GM23338 (cell line): ENCODE data around the gene FAM111A. TPM values are rescaled to one million over a fixed set of nuclear protein-coding genes. Genes with fewer than 3 reads are reported as not detected.

Experiments used
- ATAC-seq: fragments of 200-7000 bp; cut with Tn5 transposase; 3 replicates; pipeline ENCODE4 v1.9.1; 2020
- DNase-seq: peaks from one replicate; pipeline ENCODE4 v3.0.0-alpha.2; 2015; ENCODE audit warnings: low spot score
- H2AFZ ChIP-seq: fragments of 200-600 bp; sonication (generic); 2 replicates; pipeline ENCODE4 v1.8.0; 2016; ENCODE audit warnings: antibody characterized with exemption, mild to moderate bottlenecking, moderate library complexity
- H3F3A ChIP-seq: fragments of 200-600 bp; sonication (generic); replicated peaks from 2 replicates; pipeline ENCODE4 v1.8.0; 2017; ENCODE audit warnings: antibody characterized with exemption, mixed run types, low read depth
- H3K27ac ChIP-seq: fragments of 200-600 bp; sonication (generic); 2 replicates; pipeline ENCODE4 v1.6.1; 2016; ENCODE audit warnings: low read depth
- H3K27me3 ChIP-seq: fragments of 200-600 bp; sonication (generic); 2 replicates; pipeline ENCODE4 v1.8.0; 2016; ENCODE audit warnings: mild to moderate bottlenecking, mixed run types, moderate library complexity; ENCODE audit not compliant: insufficient read depth
- H3K36me3 ChIP-seq: fragments of 200-600 bp; sonication (generic); 2 replicates; pipeline ENCODE4 v1.8.0; 2016; ENCODE audit warnings: mild to moderate bottlenecking; ENCODE audit not compliant: insufficient read depth
- H3K4me1 ChIP-seq: fragments of 200-600 bp; sonication (generic); 2 replicates; pipeline ENCODE4 v1.8.0; 2016; ENCODE audit warnings: mild to moderate bottlenecking, moderate library complexity; ENCODE audit not compliant: insufficient read depth
- H3K4me2 ChIP-seq: fragments of 200-600 bp; sonication (generic); 2 replicates; pipeline ENCODE4 v1.7.1; 2017; ENCODE audit warnings: mixed run types
- H3K4me3 ChIP-seq: fragments of 200-600 bp; sonication (generic); 2 replicates; pipeline ENCODE4 v1.6.1; 2016; ENCODE audit warnings: mixed run types
- H3K79me2 ChIP-seq: fragments of 200-600 bp; sonication (generic); replicated peaks from 2 replicates; pipeline ENCODE4 v1.8.0; 2017; ENCODE audit warnings: mild to moderate bottlenecking; ENCODE audit not compliant: insufficient read depth
- H3K9me2 ChIP-seq: fragments of 200-600 bp; sonication (generic); 2 replicates; pipeline ENCODE4 v1.8.0; 2017; ENCODE audit not compliant: insufficient read depth
- H4K20me1 ChIP-seq: fragments of 200-600 bp; sonication (generic); replicated peaks from 2 replicates; pipeline ENCODE4 v1.8.0; 2017; ENCODE audit warnings: mild to moderate bottlenecking; ENCODE audit not compliant: insufficient read depth
- H3K27ac Mint-ChIP-seq: 2 replicates; pipeline ENCODE4 v1.8.0; 2020; ENCODE audit warnings: inconsistent platforms, mild to moderate bottlenecking, moderate library complexity, mixed read lengths
- H3K27me3 Mint-ChIP-seq: 3 replicates; pipeline ENCODE4 v1.8.0; 2022; ENCODE audit warnings: low read depth, mild to moderate bottlenecking, moderate library complexity, mixed read lengths, inconsistent platforms; ENCODE audit not compliant: insufficient read depth, poor library complexity
- H3K36me3 Mint-ChIP-seq: 3 replicates; pipeline ENCODE4 v1.8.0; 2021; ENCODE audit warnings: low read depth, mild to moderate bottlenecking, inconsistent platforms, moderate library complexity, mixed read lengths
- H3K4me1 Mint-ChIP-seq: 3 replicates; pipeline ENCODE4 v1.8.0; 2020; ENCODE audit warnings: mild to moderate bottlenecking, inconsistent platforms, mixed read lengths
- H3K4me3 Mint-ChIP-seq: 3 replicates; pipeline ENCODE4 v1.8.0; 2021; ENCODE audit warnings: moderate library complexity, mild to moderate bottlenecking, inconsistent platforms, mixed read lengths
- H3K9me3 Mint-ChIP-seq: 3 replicates; pipeline ENCODE4 v1.8.0; 2020; ENCODE audit warnings: moderate library complexity, mild to moderate bottlenecking, inconsistent platforms, mixed read lengths
- CTCF ChIP-seq, 2 experiments: fragments of 200-600 bp in 1 of 2; sonication (generic) in 1 of 2; conservative IDR thresholded peaks; 2 replicates each; pipeline versions ENCODE4 v1.5.1 to v1.6.1; 2016 to 2017; ENCODE audit warnings: antibody characterized with exemption in 2 of 2, low read depth in 2 of 2, mild to moderate bottlenecking in 2 of 2, moderate library complexity in 1 of 2
- EZH2 ChIP-seq: fragments of 200-600 bp; sonication (generic); IDR thresholded peaks from one replicate; pipeline ENCODE4 v1.8.0; 2017; ENCODE audit warnings: antibody characterized with exemption, mild to moderate bottlenecking, low read depth; ENCODE audit not compliant: unreplicated experiment
- JUNB ChIP-seq: IDR thresholded peaks from one replicate; pipeline ENCODE4 v1.6.1; 2016; ENCODE audit warnings: antibody characterized with exemption; ENCODE audit not compliant: unreplicated experiment
- ZNF462 ChIP-seq: fragments of 250-450 bp; sonication (Bioruptor Pico); IDR thresholded peaks from 2 replicates; pipeline ENCODE4 v1.5.0; 2020; ENCODE audit warnings: mild to moderate bottlenecking, moderate library complexity
- polyA plus RNA-seq: library from polyadenylated mRNA; unstranded; fragments of >200 nt; fragmentation: Nextera tagmentation; extraction: Ambion mirVana; gene quantifications from 2 replicates; pipeline ENCODE4 v1.2.1, GENCODE V29; 2016
- total RNA-seq: library from RNA; depleted of rRNA; stranded (reverse); fragments of >200 nt; shearing (Covaris generic); gene quantifications from 2 replicates; pipeline ENCODE4 v1.2.3, GENCODE V29; 2014
- TF ChIP-seq, protein P1 (sequence below): IDR thresholded peaks from one replicate; pipeline ENCODE4 v1.6.1; 2018; ENCODE audit warnings: antibody characterized with exemption; ENCODE audit not compliant: unreplicated experiment

The FAM111A gene
- total and polyA plus RNA-seq, 2 experiments from 2014 or later = 23.0 to 38.1 TPM

DNA sequence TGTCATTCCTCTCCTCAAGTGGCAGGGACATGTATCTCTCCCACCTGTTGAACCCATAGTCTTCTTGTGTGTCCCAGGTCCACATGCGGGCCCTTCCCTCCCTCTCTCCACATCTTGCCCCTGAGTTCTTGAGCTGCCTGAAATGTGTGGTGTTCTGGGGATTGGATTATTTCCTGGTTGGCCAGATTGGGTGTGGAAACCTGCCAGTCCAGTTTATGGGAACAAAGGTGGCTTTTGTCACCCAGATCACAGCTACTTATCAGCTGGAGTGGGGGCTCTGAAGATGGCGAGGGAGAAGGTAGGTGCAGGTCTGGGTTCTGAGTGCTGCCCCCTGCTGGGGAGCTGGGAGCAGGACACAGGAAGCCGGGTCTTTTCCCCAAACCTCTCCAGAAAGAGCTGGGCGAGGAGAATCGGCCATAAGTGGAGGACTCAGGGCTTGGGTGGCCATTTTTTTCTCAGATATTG lies 43.5 kb downstream of the FAM111A start (continued):
- peak; percentile 26; the same call in 1 of the 2 replicates for TF ChIP-seq ZNF462 (CRISPR knock-in tag)

DNA sequence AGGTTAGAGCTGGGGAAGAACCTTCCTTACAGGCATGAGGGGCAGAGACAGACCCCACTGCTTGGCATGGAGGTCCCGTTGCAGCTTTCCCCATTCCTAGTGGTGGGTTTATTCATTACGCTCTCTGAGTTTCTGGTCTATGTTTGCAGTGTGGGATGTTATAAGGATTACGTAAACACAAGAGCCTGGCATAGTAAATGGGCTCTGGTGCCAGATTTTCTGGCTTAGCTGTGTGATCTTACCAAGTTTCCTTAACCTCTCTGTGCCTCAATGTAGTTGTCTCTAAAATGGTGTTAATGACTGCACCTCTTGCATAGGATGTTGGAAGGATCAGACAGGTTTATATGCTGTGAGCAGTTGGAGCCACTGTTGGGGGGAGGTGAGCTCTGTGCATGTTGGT lies 44.4 kb downstream of the FAM111A start:
- no peaks in the 10 kb centered on the region for H3F3A ChIP-seq
- no peak overlapping the region for H3K27ac ChIP-seq
- no peak overlapping the region for H3K4me3 Mint-ChIP-seq
- peaks cover 2% of the 10 kb centered on the region for H3K27me3 Mint-ChIP-seq
- H3K36me3 ChIP-seq = peaks cover 4% of the 10 kb centered on the region
- no peak overlapping the region for H3K4me2 ChIP-seq
- H3K27ac Mint-ChIP-seq = no peak overlapping the region
- no peaks in the 10 kb centered on the region for H3K4me1 ChIP-seq
- no peaks in the 10 kb centered on the region for H3K9me3 Mint-ChIP-seq
- no peak for ATAC-seq
- H3K4me1 Mint-ChIP-seq = peaks cover 14% of the 10 kb centered on the region
- peaks cover 57% of the 10 kb centered on the region for H3K36me3 Mint-ChIP-seq
- 0 out of 2 replicates have a peak, but pooled peaks cover 5% of the 10 kb centered on the region for H3K9me2 ChIP-seq
- H4K20me1 ChIP-seq = no peaks in the 10 kb centered on the region; the same call in none of the 2 replicates
- peaks cover 11% of the 10 kb centered on the region for H3K79me2 ChIP-seq
- DNase-seq = no peak
- H3K4me3 ChIP-seq = no peak overlapping the region
- no peak overlapping the region for H2AFZ ChIP-seq
- H3K27me3 ChIP-seq = no peaks in the 10 kb centered on the region
- TF ChIP-seq, protein P1, sequence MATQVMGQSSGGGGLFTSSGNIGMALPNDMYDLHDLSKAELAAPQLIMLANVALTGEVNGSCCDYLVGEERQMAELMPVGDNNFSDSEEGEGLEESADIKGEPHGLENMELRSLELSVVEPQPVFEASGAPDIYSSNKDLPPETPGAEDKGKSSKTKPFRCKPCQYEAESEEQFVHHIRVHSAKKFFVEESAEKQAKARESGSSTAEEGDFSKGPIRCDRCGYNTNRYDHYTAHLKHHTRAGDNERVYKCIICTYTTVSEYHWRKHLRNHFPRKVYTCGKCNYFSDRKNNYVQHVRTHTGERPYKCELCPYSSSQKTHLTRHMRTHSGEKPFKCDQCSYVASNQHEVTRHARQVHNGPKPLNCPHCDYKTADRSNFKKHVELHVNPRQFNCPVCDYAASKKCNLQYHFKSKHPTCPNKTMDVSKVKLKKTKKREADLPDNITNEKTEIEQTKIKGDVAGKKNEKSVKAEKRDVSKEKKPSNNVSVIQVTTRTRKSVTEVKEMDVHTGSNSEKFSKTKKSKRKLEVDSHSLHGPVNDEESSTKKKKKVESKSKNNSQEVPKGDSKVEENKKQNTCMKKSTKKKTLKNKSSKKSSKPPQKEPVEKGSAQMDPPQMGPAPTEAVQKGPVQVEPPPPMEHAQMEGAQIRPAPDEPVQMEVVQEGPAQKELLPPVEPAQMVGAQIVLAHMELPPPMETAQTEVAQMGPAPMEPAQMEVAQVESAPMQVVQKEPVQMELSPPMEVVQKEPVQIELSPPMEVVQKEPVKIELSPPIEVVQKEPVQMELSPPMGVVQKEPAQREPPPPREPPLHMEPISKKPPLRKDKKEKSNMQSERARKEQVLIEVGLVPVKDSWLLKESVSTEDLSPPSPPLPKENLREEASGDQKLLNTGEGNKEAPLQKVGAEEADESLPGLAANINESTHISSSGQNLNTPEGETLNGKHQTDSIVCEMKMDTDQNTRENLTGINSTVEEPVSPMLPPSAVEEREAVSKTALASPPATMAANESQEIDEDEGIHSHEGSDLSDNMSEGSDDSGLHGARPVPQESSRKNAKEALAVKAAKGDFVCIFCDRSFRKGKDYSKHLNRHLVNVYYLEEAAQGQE = no peak
- TF ChIP-seq CTCF (conservative IDR thresholded peaks at IDR 0.05; ENCODE audit: low read depth in 2 of 2) (no peak), EZH2 (no peak), JUNB (no peak)
